Activated CD4-positive, alpha-beta memory T cell treated with anti-CD3 and anti-CD28 coated beads for 36 hours (primary cell): ENCODE measurements around the gene B4GALNT4. TPM values are rescaled to one million over a fixed set of nuclear protein-coding genes. Genes with fewer than 3 reads are reported as not detected.
A peak's percentile ranks its signal among the peaks of the same experiment; 100 is the strongest.
"Not testable (repeated sequence)": the region's sequence is repeated elsewhere in the genome, so short reads cannot be mapped to it uniquely, and the experiment has no call there.

ENCODE experiments used
- CTCF ChIA-PET: fragments of 350-600 bp; sonication (Branson Sonifier 250); formaldehyde crosslinking; loops from one replicate; lab custom pipeline; 2021; ENCODE audit warnings: antibody characterized with exemption, inconsistent platforms; lab: Charles Lee
- POLR2A ChIA-PET: fragments of 350-600 bp; sonication (Branson Sonifier 250); formaldehyde crosslinking; loops from one replicate; lab custom pipeline; 2021; ENCODE audit warnings: antibody characterized with exemption; lab: Charles Lee
- DNase-seq: peaks from one replicate; pipeline ENCODE4 v3.0.0-alpha.2; 2020
- H3K27ac Mint-ChIP-seq: one replicate; pipeline ENCODE4 v1.8.0; 2021; ENCODE audit warnings: mixed read lengths
- H3K27me3 Mint-ChIP-seq: one replicate; pipeline ENCODE4 v1.8.0; 2021; ENCODE audit warnings: mixed read lengths
- H3K36me3 Mint-ChIP-seq: one replicate; pipeline ENCODE4 v1.8.0; 2021; ENCODE audit warnings: mixed read lengths
- H3K4me1 Mint-ChIP-seq: one replicate; pipeline ENCODE4 v1.8.0; 2021; ENCODE audit warnings: low read depth, mixed read lengths
- H3K4me3 Mint-ChIP-seq: one replicate; pipeline ENCODE4 v1.8.0; 2021; ENCODE audit warnings: mild to moderate bottlenecking, mixed read lengths
- H3K9me3 Mint-ChIP-seq: one replicate; pipeline ENCODE4 v1.8.0; 2021; ENCODE audit warnings: mixed read lengths
- intact Hi-C: fragments of 100-400 bp; cut with micrococcal nuclease; formaldehyde crosslinking; loops from one replicate; pipeline ENCODE4 v1.15.1; 2023
- total RNA-seq, 2 experiments: library from RNA; stranded (reverse); gene quantifications; one replicate each; pipeline ENCODE4 v1.2.3, GENCODE V29; 2021

The B4GALNT4 gene, protein sequence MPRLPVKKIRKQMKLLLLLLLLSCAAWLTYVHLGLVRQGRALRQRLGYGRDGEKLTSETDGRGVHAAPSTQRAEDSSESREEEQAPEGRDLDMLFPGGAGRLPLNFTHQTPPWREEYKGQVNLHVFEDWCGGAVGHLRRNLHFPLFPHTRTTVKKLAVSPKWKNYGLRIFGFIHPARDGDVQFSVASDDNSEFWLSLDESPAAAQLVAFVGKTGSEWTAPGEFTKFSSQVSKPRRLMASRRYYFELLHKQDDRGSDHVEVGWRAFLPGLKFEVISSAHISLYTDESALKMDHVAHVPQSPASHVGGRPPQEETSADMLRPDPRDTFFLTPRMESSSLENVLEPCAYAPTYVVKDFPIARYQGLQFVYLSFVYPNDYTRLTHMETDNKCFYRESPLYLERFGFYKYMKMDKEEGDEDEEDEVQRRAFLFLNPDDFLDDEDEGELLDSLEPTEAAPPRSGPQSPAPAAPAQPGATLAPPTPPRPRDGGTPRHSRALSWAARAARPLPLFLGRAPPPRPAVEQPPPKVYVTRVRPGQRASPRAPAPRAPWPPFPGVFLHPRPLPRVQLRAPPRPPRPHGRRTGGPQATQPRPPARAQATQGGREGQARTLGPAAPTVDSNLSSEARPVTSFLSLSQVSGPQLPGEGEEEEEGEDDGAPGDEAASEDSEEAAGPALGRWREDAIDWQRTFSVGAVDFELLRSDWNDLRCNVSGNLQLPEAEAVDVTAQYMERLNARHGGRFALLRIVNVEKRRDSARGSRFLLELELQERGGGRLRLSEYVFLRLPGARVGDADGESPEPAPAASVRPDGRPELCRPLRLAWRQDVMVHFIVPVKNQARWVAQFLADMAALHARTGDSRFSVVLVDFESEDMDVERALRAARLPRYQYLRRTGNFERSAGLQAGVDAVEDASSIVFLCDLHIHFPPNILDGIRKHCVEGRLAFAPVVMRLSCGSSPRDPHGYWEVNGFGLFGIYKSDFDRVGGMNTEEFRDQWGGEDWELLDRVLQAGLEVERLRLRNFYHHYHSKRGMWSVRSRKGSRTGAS
- total RNA-seq, result 1 to 10 TPM; 2.1 to 4.0 TPM

DNA sequence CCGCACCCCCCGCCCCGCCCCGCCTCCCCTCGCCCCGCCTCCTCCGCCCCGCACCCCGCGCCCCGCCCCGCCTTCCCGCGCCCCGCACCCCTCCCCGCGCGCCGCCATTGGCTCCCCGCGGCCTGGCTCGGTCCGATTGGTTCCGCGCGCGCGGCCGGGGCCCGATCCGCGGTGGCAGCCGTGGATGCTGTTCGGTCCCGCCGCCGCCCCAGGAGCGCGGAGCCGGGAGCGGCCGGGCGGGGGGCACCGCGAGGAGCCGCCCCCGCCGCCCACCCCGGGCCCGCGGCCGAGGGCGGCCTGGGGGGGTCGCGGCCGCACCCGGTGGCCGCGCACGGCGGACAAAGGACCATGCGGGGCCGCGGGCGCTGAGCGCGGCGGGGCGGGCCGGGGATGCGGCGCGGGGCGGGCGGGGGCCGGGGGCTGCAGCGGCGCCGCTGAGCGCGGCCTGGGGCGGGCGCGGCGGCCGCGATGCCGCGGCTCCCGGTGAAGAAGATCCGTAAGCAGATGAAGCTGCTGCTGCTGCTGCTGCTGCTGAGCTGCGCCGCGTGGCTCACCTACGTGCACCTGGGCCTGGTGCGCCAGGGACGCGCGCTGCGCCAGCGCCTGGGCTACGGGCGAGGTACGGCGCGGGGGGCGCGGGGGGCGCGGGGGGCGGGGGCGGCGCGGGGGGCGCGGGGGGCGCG is at the start of gene B4GALNT4:
B4GALNT4 (plus strand) TSS at position 164 of the 683 bp plus-strand sequence; CDS start at position 469, 305 bp downstream.
- POLR2A ChIA-PET, result no interaction called here
- Mint-ChIP-seq H3K27ac (peak within 1 kb of the TSS; percentile 33), H3K9me3 (no peaks in the 10 kb centered on the region), H3K4me3 (peak within 1 kb of the TSS; percentile 65), H3K4me1 (peaks cover 11% of the 10 kb centered on the region), H3K36me3 (peaks cover 1% of the 10 kb centered on the region), H3K27me3 (peaks cover 36% of the 10 kb centered on the region)
- DNase-seq, result no peak
- intact Hi-C loops, result no loop called here
- CTCF ChIA-PET, result no interaction called here

DNA sequence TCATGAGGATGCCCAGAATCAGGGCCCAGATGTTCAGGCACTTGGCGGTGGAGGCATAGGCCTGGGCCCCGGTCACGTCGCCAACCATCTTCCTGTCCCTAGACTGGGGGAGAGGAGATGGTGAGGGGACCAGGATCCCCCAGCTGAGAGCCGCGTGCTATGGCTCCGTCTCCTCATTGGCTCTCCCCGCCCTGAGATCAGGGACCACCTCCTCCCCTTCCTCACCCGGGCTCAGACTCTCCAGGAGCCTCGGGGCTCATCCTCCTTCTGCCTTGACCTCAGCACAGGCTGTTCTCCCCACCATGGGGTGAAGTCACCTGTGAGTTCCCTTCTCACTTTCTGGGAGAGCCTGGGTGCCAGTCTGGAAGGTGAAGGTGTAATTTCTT is 49.4 kb upstream of the B4GALNT4 start:
- not testable (repeated sequence) for H3K9me3 Mint-ChIP-seq, H3K27me3 Mint-ChIP-seq
- CTCF ChIA-PET, result interaction anchor here (1.4 kb wide), 1 partner anchor 10 kb away, joined by 4 read pairs; no protein-coding TSS in a partner anchor
- H3K4me1 Mint-ChIP-seq, result peaks cover 34% of the 10 kb centered on the region
- peak overlapping the region; percentile 88 for H3K27ac Mint-ChIP-seq
- POLR2A ChIA-PET, result interaction anchor here (1.0 kb wide), 1 partner anchor 36 kb away, joined by 3 read pairs; no protein-coding TSS in a partner anchor
- H3K36me3 Mint-ChIP-seq, result peaks cover 19% of the 10 kb centered on the region
- intact Hi-C loops, result loop anchor here (2.0 kb wide), 1 partner anchor 13 kb away; the partner anchor contains the start of gene IFITM2
- H3K4me3 Mint-ChIP-seq, result peak overlapping the region; percentile 68
- DNase-seq, result peak; percentile 7

DNA sequence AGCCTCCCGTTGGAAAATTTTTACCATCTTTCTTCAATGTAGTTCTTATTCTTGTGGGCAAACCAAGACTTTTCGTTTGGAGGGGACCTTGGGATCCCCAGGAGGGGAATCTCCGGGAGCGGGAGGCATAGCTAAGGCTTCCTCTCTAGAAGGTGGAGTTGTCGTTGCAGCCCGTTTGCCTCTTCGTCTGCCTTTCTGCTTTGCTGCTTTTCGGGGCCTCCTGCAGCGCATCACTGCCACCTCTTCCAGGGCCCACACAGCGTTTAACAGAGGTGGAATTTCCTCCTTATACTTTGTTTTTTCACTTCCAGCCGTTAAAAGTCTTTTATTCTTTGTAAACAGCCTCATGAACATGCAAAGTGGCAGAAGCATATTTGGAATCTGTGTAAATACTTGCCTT is 45.1 kb upstream of the B4GALNT4 start:
- Mint-ChIP-seq H3K9me3 (peaks cover 2% of the 10 kb centered on the region), H3K4me3 (no peak overlapping the region), H3K27me3 (no peaks in the 10 kb centered on the region), H3K27ac (no peak overlapping the region), H3K36me3 (peaks cover 4% of the 10 kb centered on the region), H3K4me1 (peaks cover 48% of the 10 kb centered on the region)
- POLR2A ChIA-PET, result no interaction called here
- intact Hi-C loops, result no loop called here
- CTCF ChIA-PET, result interaction anchor here (0.9 kb wide), 1 partner anchor 124 kb away, joined by 3 read pairs; no protein-coding TSS in a partner anchor
- no peak for DNase-seq

DNA sequence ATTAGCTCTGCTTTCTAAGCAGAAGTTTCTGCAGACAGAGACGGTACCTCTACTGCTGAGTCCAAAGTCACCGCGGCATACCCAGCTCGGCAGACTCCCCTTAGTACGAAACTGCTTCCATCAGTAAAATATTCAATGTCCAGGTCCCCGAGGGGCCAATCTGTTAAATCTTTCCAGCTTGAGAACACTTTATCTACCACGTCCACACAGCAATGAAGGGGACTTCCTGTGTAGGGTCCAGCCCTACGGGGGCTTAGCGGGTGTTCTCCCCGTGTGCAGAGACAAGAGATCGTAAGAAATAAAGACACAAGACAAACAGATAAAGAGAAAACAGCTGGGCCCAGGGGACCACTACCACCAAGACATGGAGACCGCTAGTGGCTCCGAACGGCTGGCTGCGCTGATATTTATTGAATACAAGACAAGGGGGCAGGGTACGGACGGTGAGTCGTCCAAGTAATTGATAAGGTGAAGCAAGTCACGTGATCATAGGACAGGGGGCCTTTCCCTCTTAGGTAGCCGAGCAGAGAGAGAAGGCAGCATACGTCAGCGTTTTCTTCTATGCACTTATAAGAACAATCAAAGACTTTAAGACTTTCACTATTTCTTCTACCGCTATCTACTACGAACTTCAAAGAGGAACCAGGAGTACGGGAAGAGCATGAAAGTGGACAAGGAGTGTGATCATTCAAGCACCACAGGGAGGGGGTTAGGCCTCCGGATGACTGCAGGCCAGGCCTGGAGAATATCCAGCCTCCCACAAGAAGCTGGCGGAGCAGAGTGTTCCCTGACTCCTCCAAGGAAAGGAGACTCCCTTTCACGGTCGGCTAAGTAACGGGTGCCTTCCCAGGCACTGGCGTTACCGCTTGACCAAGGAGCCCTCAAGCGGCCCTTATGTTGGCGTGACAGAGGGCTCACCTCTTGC is 44.4 kb upstream of the B4GALNT4 start:
- H3K27ac Mint-ChIP-seq, H3K27me3 Mint-ChIP-seq, H3K4me3 Mint-ChIP-seq, intact Hi-C loops, H3K36me3 Mint-ChIP-seq, H3K9me3 Mint-ChIP-seq, DNase-seq: not testable (repeated sequence)
- CTCF ChIA-PET, result interaction anchor here (0.7 to 2.7 kb wide), 4 partner anchors 20 to 123 kb away, joined by 3 to 10 read pairs (median 3); no protein-coding TSS in a partner anchor
- POLR2A ChIA-PET, result interaction anchor here (1.3 kb wide), 1 partner anchor 30 kb away, joined by 4 read pairs; no protein-coding TSS in a partner anchor
- peaks cover 50% of the 10 kb centered on the region for H3K4me1 Mint-ChIP-seq

DNA sequence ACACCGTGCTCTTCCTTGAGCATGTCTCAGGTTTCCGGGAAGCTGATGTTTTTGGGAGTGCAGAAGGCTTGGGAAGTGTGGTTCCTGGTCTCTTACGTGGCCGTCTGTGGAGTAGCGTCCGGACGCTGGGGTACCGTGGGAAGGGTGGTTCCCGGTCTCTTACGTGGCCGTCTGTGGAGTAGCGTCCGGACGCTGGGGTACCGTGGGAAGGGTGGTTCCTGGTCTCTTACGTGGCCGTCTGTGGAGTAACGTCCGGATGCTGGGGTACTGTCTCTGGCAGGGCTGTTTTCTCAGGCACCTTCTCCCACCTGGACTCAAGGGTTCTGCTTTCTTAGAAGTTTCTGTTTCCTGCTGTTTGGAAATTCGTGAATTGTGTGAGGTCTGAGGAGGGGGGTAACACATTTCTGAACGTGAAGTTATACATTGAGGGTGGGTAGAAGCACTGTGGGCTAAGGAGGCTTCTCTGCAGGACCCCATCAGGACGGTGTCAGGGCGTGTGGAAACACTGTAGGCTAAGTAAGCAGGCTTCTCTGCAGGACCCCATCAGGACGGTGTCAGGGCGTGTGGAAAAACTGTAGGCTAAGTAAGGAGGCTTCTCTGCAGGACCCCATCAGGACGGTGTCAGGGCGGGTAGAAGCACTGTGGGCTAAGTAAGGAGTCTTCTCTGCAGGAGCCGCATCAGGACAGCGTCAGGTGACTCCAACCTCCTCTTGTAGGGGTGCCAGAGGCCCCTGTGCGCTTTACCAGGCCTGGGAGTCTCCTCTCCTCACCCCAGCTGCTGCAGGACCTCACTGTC is 43.3 kb upstream of the B4GALNT4 start:
- Mint-ChIP-seq H3K9me3 (peaks cover 5% of the 10 kb centered on the region), H3K36me3 (no peaks in the 10 kb centered on the region), H3K4me3 (no peak overlapping the region), H3K4me1 (peaks cover 53% of the 10 kb centered on the region), H3K27ac (peak overlapping the region; percentile 93), H3K27me3 (no peaks in the 10 kb centered on the region)
- intact Hi-C loops, result no loop called here
- no peak for DNase-seq
- CTCF ChIA-PET, result interaction anchor here (0.7 to 2.7 kb wide), 4 partner anchors 20 to 33 kb away, joined by 3 to 10 read pairs (median 3); no protein-coding TSS in a partner anchor
- POLR2A ChIA-PET, result interaction anchor here (0.9 to 2.0 kb wide), 5 partner anchors 9 to 81 kb away, joined by 3 to 8 read pairs (median 6); partner anchors contain the start of gene IFITM1

DNA sequence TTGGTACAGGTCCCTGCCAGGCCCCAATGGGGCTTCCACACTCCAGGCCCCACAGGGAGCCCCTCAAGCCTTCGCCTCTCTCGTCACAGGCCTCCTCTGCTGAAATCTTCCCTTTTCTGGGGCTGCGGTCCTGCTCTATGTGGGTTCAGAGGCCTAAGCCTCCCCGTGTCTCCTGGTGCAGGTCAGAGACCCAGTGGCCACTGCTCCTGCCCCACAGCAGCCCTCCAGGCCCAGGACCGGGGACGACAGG is 42.8 kb upstream of the B4GALNT4 start:
- peak overlapping the region; percentile 93 for H3K27ac Mint-ChIP-seq
- POLR2A ChIA-PET, result interaction anchor here (0.9 to 2.0 kb wide), 4 partner anchors 10 to 80 kb away, joined by 3 to 8 read pairs (median 7); partner anchors contain the start of gene IFITM1
- peaks cover 58% of the 10 kb centered on the region for H3K4me1 Mint-ChIP-seq
- CTCF ChIA-PET, result interaction anchor here (1.3 to 2.7 kb wide), 2 partner anchors 21 to 29 kb away, joined by 3 to 10 read pairs; no protein-coding TSS in a partner anchor
- no peaks in the 10 kb centered on the region for H3K36me3 Mint-ChIP-seq
- no peaks in the 10 kb centered on the region for H3K27me3 Mint-ChIP-seq
- peaks cover 5% of the 10 kb centered on the region for H3K9me3 Mint-ChIP-seq
- peak overlapping the region; percentile 61 for H3K4me3 Mint-ChIP-seq
- no peak for DNase-seq
- intact Hi-C loops, result no loop called here

DNA sequence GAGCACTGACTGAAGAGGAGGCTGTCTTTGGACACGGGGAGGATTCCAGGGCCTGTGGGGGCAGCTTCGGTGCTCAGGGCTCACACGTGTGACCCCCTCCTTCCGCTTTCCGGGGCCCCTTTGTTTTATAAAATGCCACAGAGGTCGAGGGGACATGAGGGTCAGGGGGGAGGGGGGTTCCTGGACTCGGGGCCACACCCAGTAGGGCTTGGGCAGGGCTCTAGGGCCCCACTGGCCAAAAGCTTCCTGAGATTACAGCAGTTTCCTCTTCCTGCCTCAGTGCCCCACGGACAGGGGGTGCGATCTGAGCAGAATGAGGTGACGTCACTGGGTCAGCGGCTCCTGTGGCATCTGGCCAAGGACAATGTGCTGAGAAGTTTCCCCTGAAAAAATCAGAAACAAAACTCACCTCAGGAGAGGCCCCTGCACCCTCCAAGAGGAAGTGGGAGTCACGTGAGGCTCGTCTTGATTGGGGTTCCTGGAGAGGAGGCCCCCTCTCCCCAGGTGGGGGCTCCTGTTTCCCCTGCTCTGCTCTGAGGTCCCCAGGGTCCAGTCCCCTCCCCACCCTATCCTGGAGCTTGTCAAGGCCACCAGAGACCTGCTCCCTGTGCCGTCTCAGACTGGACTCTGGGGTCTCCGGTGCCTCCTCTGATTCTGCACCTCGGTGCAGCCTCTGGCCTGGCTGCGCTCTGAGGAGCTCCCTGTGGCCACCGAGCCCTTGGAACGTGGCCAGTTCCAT is 42.3 kb upstream of the B4GALNT4 start:
- POLR2A ChIA-PET, result interaction anchor here (0.9 to 2.0 kb wide), 4 partner anchors 10 to 80 kb away, joined by 3 to 8 read pairs (median 7); partner anchors contain the start of gene IFITM1
- DNase-seq, result peak; percentile 89
- Mint-ChIP-seq H3K9me3 (peaks cover 5% of the 10 kb centered on the region), H3K36me3 (no peaks in the 10 kb centered on the region), H3K27me3 (no peaks in the 10 kb centered on the region), H3K4me3 (peak overlapping the region; percentile 61), H3K27ac (peak overlapping the region; percentile 93), H3K4me1 (peaks cover 63% of the 10 kb centered on the region)
- CTCF ChIA-PET, result interaction anchor here (0.9 to 2.7 kb wide), 6 partner anchors 21 to 122 kb away, joined by 3 to 10 read pairs (median 3); partner anchors contain the start of genes BET1L and RIC8A
- intact Hi-C loops, result no loop called here

DNA sequence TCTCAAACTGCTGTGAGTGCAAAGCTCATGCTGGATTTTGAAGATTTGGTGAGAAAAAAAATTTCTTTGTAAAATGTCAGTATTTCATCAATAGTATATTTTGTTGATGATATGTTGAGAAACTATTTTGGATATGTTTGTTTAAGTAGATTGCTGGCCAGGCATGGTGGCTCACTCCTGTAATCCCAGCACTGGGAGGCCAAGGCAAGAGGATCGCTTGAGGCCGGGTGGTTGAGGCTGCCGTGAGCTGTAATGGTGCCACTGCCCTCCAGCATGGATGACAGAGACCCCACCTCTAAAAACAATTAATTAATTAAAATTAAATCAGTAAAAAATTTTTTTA is 41.7 kb upstream of the B4GALNT4 start:
- intact Hi-C loops, result no loop called here
- CTCF ChIA-PET, result interaction anchor here (0.9 to 2.7 kb wide), 6 partner anchors 22 to 121 kb away, joined by 3 to 10 read pairs (median 3); partner anchors contain the start of genes BET1L and RIC8A
- H3K27me3 Mint-ChIP-seq, result no peaks in the 10 kb centered on the region

DNA sequence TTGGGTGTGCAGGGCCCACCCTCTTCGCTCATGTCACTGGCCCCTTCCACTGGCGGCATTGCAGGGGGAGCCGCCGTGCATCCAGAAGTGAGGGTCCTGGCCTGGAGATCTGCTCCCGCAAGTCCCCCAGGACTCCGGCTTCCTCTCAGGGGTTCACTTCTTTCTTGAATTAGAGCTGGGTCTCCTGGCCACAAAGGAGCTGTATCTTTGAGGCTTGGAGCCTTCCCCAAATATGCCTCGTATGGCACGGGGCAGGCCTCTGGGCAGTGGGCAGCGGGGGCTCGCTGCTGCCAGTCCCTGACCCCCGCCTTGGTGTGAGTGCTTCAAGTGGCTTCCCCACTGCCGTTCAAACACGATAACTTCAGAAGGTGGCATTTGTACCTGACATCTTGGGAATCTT is 41.3 kb upstream of the B4GALNT4 start:
- peaks cover 5% of the 10 kb centered on the region for H3K9me3 Mint-ChIP-seq
- H3K27me3 Mint-ChIP-seq, result no peaks in the 10 kb centered on the region
- intact Hi-C loops, result no loop called here
- no peak for DNase-seq
- no peaks in the 10 kb centered on the region for H3K36me3 Mint-ChIP-seq
- no peak overlapping the region for H3K4me3 Mint-ChIP-seq
- peak overlapping the region; percentile 18 for H3K27ac Mint-ChIP-seq
- ChIA-PET POLR2A (interaction anchor here (1.5 to 2.5 kb wide), 4 partner anchors 11 to 27 kb away, joined by 6 to 12 read pairs (median 8); partner anchors contain the start of gene IFITM1), CTCF (interaction anchor here (0.9 to 2.7 kb wide), 5 partner anchors 25 to 121 kb away, joined by 3 to 10 read pairs (median 3); partner anchors contain the start of genes BET1L and RIC8A)
- peaks cover 65% of the 10 kb centered on the region for H3K4me1 Mint-ChIP-seq

More for the DNA sequence above, 41.7 kb upstream of the B4GALNT4 start:
- Mint-ChIP-seq H3K9me3 (peaks cover 5% of the 10 kb centered on the region), H3K4me1 (peaks cover 63% of the 10 kb centered on the region), H3K27ac (peak overlapping the region; percentile 93), H3K4me3 (peak overlapping the region; percentile 50), H3K36me3 (no peaks in the 10 kb centered on the region)
- POLR2A ChIA-PET, result interaction anchor here (1.5 to 2.0 kb wide), 3 partner anchors 11 to 28 kb away, joined by 6 to 8 read pairs (median 8); partner anchors contain the start of gene IFITM1
- DNase-seq, result no peak
